Parathyroid adenoma (tissue), 2 donors: Measurements from ENCODE around the gene MYPN.

Source experiments
- H2AFZ ChIP-seq: fragments of 300-600 bp; sonication (generic); one replicate; pipeline ENCODE4 v1.7.0; 2017; ENCODE audit warnings: antibody characterized with exemption, mild to moderate bottlenecking
- H3K27ac ChIP-seq: fragments of 300-600 bp; sonication (generic); one replicate; pipeline ENCODE4 v1.7.0; 2017
- H3K27me3 ChIP-seq: fragments of 300-600 bp; sonication (generic); one replicate; pipeline ENCODE4 v1.7.0; 2017; ENCODE audit warnings: low read length; ENCODE audit not compliant: control insufficient read depth, insufficient read depth
- H3K36me3 ChIP-seq: fragments of 300-600 bp; sonication (generic); one replicate; pipeline ENCODE4 v1.7.0; 2017; ENCODE audit warnings: low read length; ENCODE audit not compliant: control insufficient read depth, insufficient read depth
- H3K4me1 ChIP-seq: fragments of 300-600 bp; sonication (generic); one replicate; pipeline ENCODE4 v1.7.0; 2017; ENCODE audit warnings: control low read depth
- H3K4me2 ChIP-seq: fragments of 300-600 bp; sonication (generic); one replicate; pipeline ENCODE4 v1.7.0; 2017; ENCODE audit warnings: low read length
- H3K4me3 ChIP-seq: fragments of 300-600 bp; sonication (generic); one replicate; pipeline ENCODE4 v1.7.0; 2017; ENCODE audit warnings: low read depth, low read length
- H3K79me2 ChIP-seq: fragments of 300-600 bp; sonication (generic); one replicate; pipeline ENCODE4 v1.7.0; 2017; ENCODE audit warnings: control low read depth
- H3K9ac ChIP-seq: fragments of 300-600 bp; sonication (generic); one replicate; pipeline ENCODE4 v1.7.0; 2017; ENCODE audit warnings: mild to moderate bottlenecking
- H3K9me3 ChIP-seq: fragments of 300-600 bp; sonication (generic); one replicate; pipeline ENCODE4 v1.7.0; 2017; ENCODE audit warnings: low read length; ENCODE audit not compliant: control insufficient read depth
- CTCF ChIP-seq: fragments of 300-600 bp; sonication (generic); IDR thresholded peaks from one replicate; pipeline ENCODE4 v1.7.0; 2017; ENCODE audit warnings: antibody characterized with exemption, mild to moderate bottlenecking
- donor health status: primary hyperparathyroidism.

Gene MYPN

GRCh38 chr10:68135922-68136792, 26.9 kb downstream of the MYPN start:
- Histone ChIP-seq H3K27me3 (no peaks in the 10 kb centered on the region), H3K27ac (no peak overlapping the region), H3K79me2 (no peaks in the 10 kb centered on the region), H3K4me2 (no peak overlapping the region), H2AFZ (no peak overlapping the region), H3K4me1 (no peaks in the 10 kb centered on the region), H3K9me3 (no peaks in the 10 kb centered on the region), H3K9ac (no peak overlapping the region), H3K4me3 (no peak overlapping the region), H3K36me3 (no peaks in the 10 kb centered on the region)
- TF ChIP-seq CTCF, result no peak

- H3K36me3 ChIP-seq, result no peaks in the 10 kb centered on the region
- H2AFZ ChIP-seq, result no peak overlapping the region
- no peaks in the 10 kb centered on the region for H3K9me3 ChIP-seq
- no peaks in the 10 kb centered on the region for H3K4me1 ChIP-seq
- H3K27me3 ChIP-seq, result no peaks in the 10 kb centered on the region
- H3K4me2 ChIP-seq, result no peak overlapping the region
- H3K27ac ChIP-seq, result no peak overlapping the region
- no peak overlapping the region for H3K4me3 ChIP-seq
- TF ChIP-seq CTCF, result no peak
- H3K79me2 ChIP-seq, result no peaks in the 10 kb centered on the region
- no peak overlapping the region for H3K9ac ChIP-seq
These were observed 27.9 kb downstream of the MYPN start for GRCh38 chr10:68137171-68137570.

GRCh38 chr10:68138526-68138925, 29.2 kb downstream of the MYPN start:
- H3K79me2 ChIP-seq, result no peaks in the 10 kb centered on the region
- H3K4me2 ChIP-seq, result no peak overlapping the region
- H3K9me3 ChIP-seq, result no peaks in the 10 kb centered on the region
- H3K27ac ChIP-seq, result no peak overlapping the region
- H2AFZ ChIP-seq, result no peak overlapping the region
- no peak overlapping the region for H3K4me3 ChIP-seq
- H3K4me1 ChIP-seq, result no peaks in the 10 kb centered on the region
- TF ChIP-seq CTCF, result no peak
- H3K36me3 ChIP-seq, result no peaks in the 10 kb centered on the region
- H3K27me3 ChIP-seq, result no peaks in the 10 kb centered on the region
- no peak overlapping the region for H3K9ac ChIP-seq

- no peaks in the 10 kb centered on the region for H3K36me3 ChIP-seq
- no peak overlapping the region for H3K4me2 ChIP-seq
- no peak overlapping the region for H3K4me3 ChIP-seq
- no peak overlapping the region for H3K9ac ChIP-seq
- H3K4me1 ChIP-seq, result no peaks in the 10 kb centered on the region
- no peak for TF ChIP-seq CTCF
- H3K27me3 ChIP-seq, result no peaks in the 10 kb centered on the region
- H3K79me2 ChIP-seq, result no peaks in the 10 kb centered on the region
- no peak overlapping the region for H3K27ac ChIP-seq
- no peak overlapping the region for H2AFZ ChIP-seq
- H3K9me3 ChIP-seq, result no peaks in the 10 kb centered on the region
These were observed 30.4 kb downstream of the MYPN start for GRCh38 chr10:68139448-68140272.
